GM12878 (cell line): ENCODE data around the gene BAX. TPM values are rescaled to one million over a fixed set of nuclear protein-coding genes. Genes with fewer than 3 reads are reported as not detected.

Experiments
- ATAC-seq: fragments of 200-7000 bp; cut with Tn5 transposase; 3 replicates; pipeline ENCODE4 v1.9.1; 2020; ENCODE audit warnings: mild to moderate bottlenecking, moderate library complexity
- BruUV-seq: library from RNA; stranded (reverse); fragments of 400-500 nt; replicated peaks from 2 replicates; lab custom pipeline; 2021; lab: Mats Ljungman, UMichigan
- CTCF ChIA-PET: fragments of 300-600 bp; sonication (Branson Sonifier 250); formaldehyde crosslinking; extraction: SDS; loops from one replicate; lab custom pipeline; 2021; ENCODE audit warnings: inconsistent platforms; lab: Yijun Ruan, JAX
- POLR2A ChIA-PET: fragments of 350-600 bp; formaldehyde crosslinking; extraction: SDS; loops from one replicate; lab custom pipeline; 2021; ENCODE audit warnings: inconsistent platforms; lab: Charles Lee
- RAD21 ChIA-PET: fragments of 300-600 bp; sonication (Branson Sonifier 250); formaldehyde crosslinking; loops from one replicate; lab custom pipeline; 2023; ENCODE audit warnings: antibody characterized with exemption; ENCODE audit not compliant: unreplicated experiment; lab: Charles Lee
- SMC1A ChIA-PET: fragments of 300-600 bp; sonication (Branson Sonifier 250); formaldehyde crosslinking; loops from one replicate; lab custom pipeline; 2023; ENCODE audit not compliant: unreplicated experiment, uncharacterized antibody; lab: Charles Lee
- DNase-seq: peaks from one replicate; pipeline ENCODE4 v3.0.0-alpha.2; 2011; ENCODE audit warnings: low read depth, low spot score
- FAIRE-seq: peaks from 3 replicates; lab custom pipeline; 2011; peaks lifted over from hg19 to GRCh38; lab: Jason Lieb, UNC
- H2AFZ ChIP-seq: 2 replicates; pipeline ENCODE4 v1.6.0; 2011; ENCODE audit warnings: low read depth, low read length, control low read depth; ENCODE audit not compliant: control insufficient read depth
- H3K27ac ChIP-seq: 2 replicates; pipeline ENCODE4 v1.5.1; 2011; ENCODE audit warnings: control low read depth; ENCODE audit not compliant: control insufficient read depth, insufficient read depth
- H3K27me3 ChIP-seq, 2 experiments: replicated peaks in 1 of 2; 2 replicates each; pipeline versions ENCODE4 v1.6.0 to v1.6.1; 2011; ENCODE audit warnings: low read length in 1 of 2; ENCODE audit not compliant: control insufficient read depth in 2 of 2, insufficient read depth in 2 of 2
- H3K36me3 ChIP-seq, 2 experiments: 2 replicates each; pipeline ENCODE4 v1.5.1; 2011; ENCODE audit warnings: low read length in 1 of 2; ENCODE audit not compliant: control insufficient read depth in 2 of 2, insufficient read depth in 2 of 2
- H3K4me1 ChIP-seq: 2 replicates; pipeline ENCODE4 v1.6.1; 2011; ENCODE audit warnings: mild to moderate bottlenecking, low read length, moderate library complexity, mixed read lengths; ENCODE audit not compliant: control insufficient read depth, insufficient read depth
- H3K4me2 ChIP-seq: 2 replicates; pipeline ENCODE4 v1.6.0; 2011; ENCODE audit warnings: control low read depth; ENCODE audit not compliant: control insufficient read depth, insufficient read depth
- H3K4me3 ChIP-seq: fragments of 200-600 bp; sonication (generic); 2 replicates; pipeline ENCODE4 v1.5.1; 2016
- H3K79me2 ChIP-seq: 2 replicates; pipeline ENCODE4 v1.6.0; 2011; ENCODE audit warnings: low read length; ENCODE audit not compliant: control insufficient read depth, insufficient read depth
- H3K9ac ChIP-seq: 2 replicates; pipeline ENCODE4 v1.8.0; 2011; ENCODE audit warnings: low read length, control low read depth, mixed read lengths; ENCODE audit not compliant: control insufficient read depth, insufficient read depth
- H3K9me3 ChIP-seq: replicated peaks from 3 replicates; pipeline ENCODE4 v1.5.1; 2011; ENCODE audit warnings: mild to moderate bottlenecking, low read length; ENCODE audit not compliant: control insufficient read depth, insufficient read depth
- H4K20me1 ChIP-seq: 2 replicates; pipeline ENCODE4 v1.6.0; 2011; ENCODE audit not compliant: control insufficient read depth, insufficient read depth
- BACH1 ChIP-seq: fragments of 450-650 bp; IDR thresholded peaks from 2 replicates; pipeline ENCODE4 v1.6.1; 2017; ENCODE audit warnings: mild to moderate bottlenecking, borderline replicate concordance
- CBX3 ChIP-seq: fragments of 200-600 bp; sonication (generic); IDR thresholded peaks from 2 replicates; pipeline ENCODE4 v1.6.1; 2016; ENCODE audit warnings: low read depth, borderline replicate concordance
- CREM ChIP-seq: IDR thresholded peaks from 2 replicates; pipeline ENCODE4 v1.6.1; 2014; ENCODE audit warnings: antibody characterized with exemption, low read depth
- FOS ChIP-seq: IDR thresholded peaks from 3 replicates; pipeline ENCODE4 v1.6.1; 2011; ENCODE audit warnings: borderline replicate concordance; ENCODE audit not compliant: insufficient read length; ENCODE audit errors: extremely low read depth
- GABPA ChIP-seq: IDR thresholded peaks from 2 replicates; pipeline ENCODE4 v1.6.1; 2014; ENCODE audit warnings: antibody characterized with exemption, low read depth, mild to moderate bottlenecking, inconsistent platforms
- NFIC ChIP-seq: IDR thresholded peaks from 2 replicates; pipeline ENCODE4 v1.6.1; 2012; ENCODE audit warnings: low read depth, mild to moderate bottlenecking, inconsistent platforms, low read length, moderate library complexity
- POLR2AphosphoS2 ChIP-seq: IDR thresholded peaks from 2 replicates; pipeline ENCODE4 v1.6.1; 2011; ENCODE audit warnings: low read depth, mild to moderate bottlenecking, low read length, improper control_type of control experiment, moderate library complexity
- SMAD1 ChIP-seq: fragments of 450-650 bp; IDR thresholded peaks from 2 replicates; pipeline ENCODE4 v1.6.1; 2018; ENCODE audit warnings: mild to moderate bottlenecking, low read depth; ENCODE audit not compliant: partially characterized antibody
- SUPT20H ChIP-seq: IDR thresholded peaks from 2 replicates; pipeline ENCODE4 v1.6.1; 2011; ENCODE audit warnings: low read depth, mild to moderate bottlenecking, low read length, moderate library complexity, borderline replicate concordance; ENCODE audit not compliant: control insufficient read depth
- SUZ12 ChIP-seq: fragments of 200-600 bp; sonication (generic); IDR thresholded peaks from one replicate; pipeline ENCODE4 v1.6.1; 2018; ENCODE audit warnings: antibody characterized with exemption, mild to moderate bottlenecking; ENCODE audit not compliant: unreplicated experiment
- TAF1 ChIP-seq: IDR thresholded peaks from 2 replicates; pipeline ENCODE4 v1.6.1; 2011; ENCODE audit warnings: mild to moderate bottlenecking, low read depth, low read length, borderline replicate concordance
- WGBS: methylation state at CpG from one replicate; pipeline ENCODE4 v1.1.6; 2016; ENCODE audit warnings: low lambda C conversion rate; ENCODE audit not compliant: insufficient replicate concordance, insufficient coverage; ENCODE audit errors: missing lambda C conversion rate; 5-methylcytosine and 5-hydroxymethylcytosine counted together
- in situ Hi-C: fragments of 300-500 bp; cut with MboI; formaldehyde crosslinking; loops from 9 replicates; pipeline ENCODE4 v1.14.3; 2018; ENCODE audit warnings: mixed read lengths
- intact Hi-C: fragments of 100-400 bp; cut with micrococcal nuclease; formaldehyde crosslinking; loops from one replicate; pipeline ENCODE4 v1.14.2; 2022; ENCODE audit not compliant: unreplicated experiment
- polyA plus RNA-seq, 11 experiments: library from polyadenylated mRNA; depleted of rRNA in 4 of 11; unstranded in 6 of 11; stranded (reverse) in 5 of 11; fragments of >200 nt; fragmentation: Nextera tagmentation in 4 of 11; fragmentation: Illumina TruSeq in 1 of 11; extraction: Ambion mirVana in 4 of 11; extraction: Trizol in 1 of 11; gene quantifications; 1 replicate in 1 of 11; 2 replicates in 10 of 11; pipeline versions ENCODE4 v1.2.1 to v1.2.3, GENCODE V29; 2011 to 2016; ENCODE audit warnings: inconsistent platforms in 2 of 11, missing spikeins in 2 of 11, low read depth in 1 of 11
- total RNA-seq, 4 experiments: library from RNA; depleted of rRNA in 3 of 4; stranded (reverse); fragments of >200 nt in 3 of 4; fragmentation: Illumina TruSeq in 1 of 4; extraction: Trizol in 1 of 4; gene quantifications; 2 replicates each; pipeline versions ENCODE4 v1.2.1 to v1.2.3, GENCODE V29; 2013 to 2021
- TF ChIP-seq, protein P1 (sequence below): fragments of 450-650 bp; IDR thresholded peaks from 2 replicates; pipeline ENCODE4 v1.6.1; 2016; ENCODE audit warnings: mild to moderate bottlenecking

The BAX gene
- total and polyA plus RNA-seq, 10 of the 15 experiments (the other 5 are each of a cell fraction or from before 2014, with no cell fraction given), result 7.2 to 221 (median 137) TPM

DNA sequence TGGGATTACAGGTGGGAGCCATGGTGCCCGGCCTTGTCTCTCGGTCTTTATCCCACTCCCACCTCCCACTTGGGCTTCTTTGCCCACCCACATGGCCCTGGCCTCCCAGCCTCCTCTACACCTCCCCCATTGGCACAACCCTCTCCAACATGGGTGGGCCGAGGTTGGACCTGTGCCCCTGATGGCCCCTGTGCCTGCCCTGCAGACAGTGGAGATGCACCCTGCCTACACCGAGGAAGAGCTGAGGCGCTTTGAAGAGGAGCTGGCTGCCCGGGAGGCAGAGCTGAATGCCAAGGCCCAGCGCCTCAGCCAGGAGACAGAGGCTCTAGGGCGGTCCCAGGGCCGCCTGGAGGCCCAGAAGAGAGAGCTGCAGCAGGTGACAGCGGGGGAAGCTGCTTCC lies 33.7 kb upstream of the BAX start:
- Histone ChIP-seq H3K27ac (no peak overlapping the region), H3K27me3 (no peaks in the 10 kb centered on the region), H3K4me2 (no peak overlapping the region), H3K4me1 (peaks cover 8% of the 10 kb centered on the region), H3K9me3 (no peaks in the 10 kb centered on the region), H3K79me2 (no peaks in the 10 kb centered on the region), H4K20me1 (no peaks in the 10 kb centered on the region), H3K36me3 (peaks cover 0 to 1% of the 10 kb centered on the region in 2 experiments; a peak in 3 of 4 replicates), H2AFZ (no peak overlapping the region)
- FAIRE-seq (no peak), ATAC-seq (no peak)
- ChIA-PET POLR2A (interaction anchor here (1.2 kb wide), 1 partner anchor 12 kb away, joined by 4 read pairs; no protein-coding TSS in a partner anchor), RAD21 (no interaction called here), CTCF (no interaction called here)
- BruUV-seq, result no TSS peak
- intact Hi-C loops, result no loop called here
- TF ChIP-seq BACH1 (no peak), CBX3 (no peak), NFIC (no peak), SMAD1 (no peak), SUZ12 (no peak), SUPT20H (no peak), GABPA (no peak), FOS (no peak), CREM (no peak), POLR2AphosphoS2 (no peak), TAF1 (no peak)
- TF ChIP-seq, protein P1, sequence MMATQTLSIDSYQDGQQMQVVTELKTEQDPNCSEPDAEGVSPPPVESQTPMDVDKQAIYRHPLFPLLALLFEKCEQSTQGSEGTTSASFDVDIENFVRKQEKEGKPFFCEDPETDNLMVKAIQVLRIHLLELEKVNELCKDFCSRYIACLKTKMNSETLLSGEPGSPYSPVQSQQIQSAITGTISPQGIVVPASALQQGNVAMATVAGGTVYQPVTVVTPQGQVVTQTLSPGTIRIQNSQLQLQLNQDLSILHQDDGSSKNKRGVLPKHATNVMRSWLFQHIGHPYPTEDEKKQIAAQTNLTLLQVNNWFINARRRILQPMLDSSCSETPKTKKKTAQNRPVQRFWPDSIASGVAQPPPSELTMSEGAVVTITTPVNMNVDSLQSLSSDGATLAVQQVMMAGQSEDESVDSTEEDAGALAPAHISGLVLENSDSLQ, result no peak
- TF ChIP-seq, all 136 proteins: peak for 0
- no peak overlapping the region for H3K9ac ChIP-seq
- WGBS, result 85% methylated on average over 10 of the region's 10 CpGs
- in situ Hi-C loops, result no loop called here
- SMC1A ChIA-PET, result no interaction called here
- DNase-seq, result no peak
- no peak overlapping the region for H3K4me3 ChIP-seq
